ENCODE measurements around the gene ARHGAP25. TPM values are rescaled to one million over a fixed set of nuclear protein-coding genes. Genes with fewer than 3 reads are reported as not detected.

The ARHGAP25 gene
- total and polyA plus RNA-seq, 10 of the 15 experiments (the other 5 are each of a cell fraction or from before 2014, with no cell fraction given): 0.15 to 1.0 (median 0.46) TPM

DNA sequence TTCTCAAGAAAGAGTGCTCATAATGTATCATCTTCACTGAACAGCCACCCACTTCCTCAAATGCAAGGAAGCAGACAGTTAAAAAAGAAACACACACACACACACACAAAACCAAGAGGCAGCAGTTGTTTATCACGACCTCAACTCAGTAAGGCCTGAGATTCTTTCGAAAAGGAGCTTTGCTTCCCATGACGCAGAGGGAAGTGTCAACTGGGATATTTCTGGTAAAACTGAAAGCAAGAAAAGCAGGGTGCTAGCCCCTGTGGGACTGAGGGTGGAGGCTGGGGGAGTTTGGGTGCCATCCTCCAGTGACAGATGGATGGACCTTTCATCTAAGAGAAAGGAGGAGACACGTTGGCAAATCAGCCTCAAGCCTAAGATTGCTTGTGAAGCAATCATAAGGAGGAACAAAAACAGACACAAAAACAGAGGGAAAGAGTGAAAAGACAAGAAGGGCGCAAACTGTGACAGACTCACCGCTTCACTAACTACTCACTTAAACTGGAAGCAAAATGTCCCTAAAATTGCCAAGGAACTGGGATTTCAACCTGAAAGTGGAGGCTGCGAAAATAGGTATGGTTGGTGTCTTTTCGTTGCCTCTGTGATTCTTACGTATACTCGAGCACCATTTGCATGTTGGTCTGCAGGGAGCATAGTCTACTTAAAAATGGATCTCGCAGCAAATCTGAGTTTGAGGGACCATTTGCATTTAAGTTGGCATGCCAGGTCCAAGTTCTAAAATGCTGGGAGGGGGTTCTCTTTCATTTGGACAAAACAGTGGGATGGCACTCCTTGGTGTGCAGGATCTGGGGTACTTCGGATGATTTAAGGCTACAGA lies at the start of gene ARHGAP25 (continued):
- TF ChIP-seq, protein P1, sequence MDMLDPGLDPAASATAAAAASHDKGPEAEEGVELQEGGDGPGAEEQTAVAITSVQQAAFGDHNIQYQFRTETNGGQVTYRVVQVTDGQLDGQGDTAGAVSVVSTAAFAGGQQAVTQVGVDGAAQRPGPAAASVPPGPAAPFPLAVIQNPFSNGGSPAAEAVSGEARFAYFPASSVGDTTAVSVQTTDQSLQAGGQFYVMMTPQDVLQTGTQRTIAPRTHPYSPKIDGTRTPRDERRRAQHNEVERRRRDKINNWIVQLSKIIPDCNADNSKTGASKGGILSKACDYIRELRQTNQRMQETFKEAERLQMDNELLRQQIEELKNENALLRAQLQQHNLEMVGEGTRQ (IDR thresholded peaks at IDR 0.05; ENCODE audit: borderline replicate concordance, low read depth, low read length): no peak
- no peak for TF ChIP-seq ZNF592 (IDR thresholded peaks at IDR 0.05)
- no peak for TF ChIP-seq NR2C1 (IDR thresholded peaks at IDR 0.05)
- no peak for TF ChIP-seq ZNF687 (IDR thresholded peaks at IDR 0.05)
- TF ChIP-seq ZNF384 (IDR thresholded peaks at IDR 0.05; ENCODE audit: borderline replicate concordance, low read depth, low read length): no peak
- TF ChIP-seq RELA (IDR thresholded peaks at IDR 0.05; ENCODE audit: borderline replicate concordance, partially characterized antibody): no peak
- TF ChIP-seq, protein P2, sequence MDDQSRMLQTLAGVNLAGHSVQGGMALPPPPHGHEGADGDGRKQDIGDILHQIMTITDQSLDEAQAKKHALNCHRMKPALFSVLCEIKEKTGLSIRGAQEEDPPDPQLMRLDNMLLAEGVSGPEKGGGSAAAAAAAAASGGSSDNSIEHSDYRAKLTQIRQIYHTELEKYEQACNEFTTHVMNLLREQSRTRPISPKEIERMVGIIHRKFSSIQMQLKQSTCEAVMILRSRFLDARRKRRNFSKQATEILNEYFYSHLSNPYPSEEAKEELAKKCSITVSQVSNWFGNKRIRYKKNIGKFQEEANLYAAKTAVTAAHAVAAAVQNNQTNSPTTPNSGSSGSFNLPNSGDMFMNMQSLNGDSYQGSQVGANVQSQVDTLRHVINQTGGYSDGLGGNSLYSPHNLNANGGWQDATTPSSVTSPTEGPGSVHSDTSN (IDR thresholded peaks at IDR 0.05; ENCODE audit: insufficient replicate concordance, low read depth, low read length): no peak
- TF ChIP-seq KAT2A (conservative IDR thresholded peaks at IDR 0.05; ENCODE audit: control insufficient read depth, low read depth, low read length): no peak
- TF ChIP-seq ATF7 (IDR thresholded peaks at IDR 0.05; ENCODE audit: low read depth): 0 out of 2 replicates have a peak, but pooled peaks have one; percentile 22
- TF ChIP-seq GABPA (IDR thresholded peaks at IDR 0.05; ENCODE audit: low read depth): 0 out of 2 replicates have a peak, but pooled peaks have one; percentile 30
- no peak for TF ChIP-seq GATAD2B (conservative IDR thresholded peaks at IDR 0.05; ENCODE audit: low read depth)
- TF ChIP-seq RB1 (IDR thresholded peaks at IDR 0.05; ENCODE audit: borderline replicate concordance): no peak
- TF ChIP-seq BACH1 (IDR thresholded peaks at IDR 0.05; ENCODE audit: borderline replicate concordance): no peak
- peak in 1 of 2 experiments; percentile 45; a peak in 2 of 4 replicates for TF ChIP-seq ETV6 (conservative IDR thresholded peaks at IDR 0.05 in 1 of 2, IDR thresholded peaks at IDR 0.05 in 1 of 2; ENCODE audit: borderline replicate concordance in 1 of 2, low read depth in 1 of 2)
- no peak; the same call in 1 of the 2 replicates for TF ChIP-seq IRF4 (IDR thresholded peaks at IDR 0.05; ENCODE audit: low read depth, low read length)
- TF ChIP-seq NFXL1 (IDR thresholded peaks at IDR 0.05; ENCODE audit: borderline replicate concordance): no peak
- TF ChIP-seq SPI1 (IDR thresholded peaks at IDR 0.05; ENCODE audit: borderline replicate concordance, insufficient read depth, low read depth, low read length): peak; percentile 92
- peak; percentile 74; the same call in 1 of the 3 replicates for TF ChIP-seq POU2F2 (IDR thresholded peaks at IDR 0.05; ENCODE audit: borderline replicate concordance, low read depth, low read length)

Measured in GM12878 (cell line).